ENCODE measurements around the gene LHX3.
"Not testable (repeated sequence)": the region's sequence is repeated elsewhere in the genome, so short reads cannot be mapped to it uniquely, and the experiment has no call there.

Gene LHX3

GRCh38 chr9:136240941-136241340, 36.0 kb upstream of the LHX3 start:
- DNase-seq: no peak

DNA sequence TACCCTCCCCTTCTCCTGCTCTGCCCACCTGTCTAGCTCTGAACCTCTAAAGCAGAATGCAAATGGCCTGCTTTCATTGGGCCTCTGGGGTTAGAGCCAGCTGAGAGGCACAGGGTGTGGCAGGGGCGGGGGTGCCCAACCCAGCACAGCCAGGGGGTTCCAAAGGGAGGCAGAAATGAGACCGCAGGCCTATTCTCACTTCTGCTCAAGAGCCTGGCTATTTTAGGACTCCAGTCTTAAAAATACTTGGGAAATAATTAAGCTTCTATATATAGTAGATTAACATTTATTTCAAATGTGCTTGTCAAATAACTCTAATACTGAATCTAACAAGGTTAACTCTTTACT, 35.0 kb upstream of the LHX3 start:
- DNase-seq: no peak

GRCh38 chr9:136239135-136239982, 34.4 kb upstream of the LHX3 start:
- peak; percentile 17 for DNase-seq

DNA sequence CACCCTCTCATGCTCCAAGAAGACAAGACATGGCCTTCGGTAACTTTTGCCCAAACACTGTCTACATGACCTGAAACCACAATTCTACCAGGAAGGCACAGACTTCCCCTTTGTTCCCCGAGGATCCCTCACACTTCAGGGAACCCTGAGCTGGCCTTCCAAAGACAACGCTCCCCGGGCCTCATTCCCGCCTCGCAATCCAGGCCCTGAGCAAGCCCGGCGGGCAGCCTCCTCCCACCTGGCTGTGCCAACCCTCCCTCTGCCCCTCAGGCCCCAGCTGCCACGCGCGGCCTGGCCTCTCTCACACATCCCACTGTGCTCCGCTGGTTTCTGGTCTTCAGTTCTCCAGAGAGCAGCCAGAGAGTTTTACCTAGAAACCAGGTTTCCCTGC, 33.4 kb upstream of the LHX3 start:
- DNase-seq: no peak

GRCh38 chr9:136237486-136238341, 32.8 kb upstream of the LHX3 start:
- no peak for DNase-seq

DNA sequence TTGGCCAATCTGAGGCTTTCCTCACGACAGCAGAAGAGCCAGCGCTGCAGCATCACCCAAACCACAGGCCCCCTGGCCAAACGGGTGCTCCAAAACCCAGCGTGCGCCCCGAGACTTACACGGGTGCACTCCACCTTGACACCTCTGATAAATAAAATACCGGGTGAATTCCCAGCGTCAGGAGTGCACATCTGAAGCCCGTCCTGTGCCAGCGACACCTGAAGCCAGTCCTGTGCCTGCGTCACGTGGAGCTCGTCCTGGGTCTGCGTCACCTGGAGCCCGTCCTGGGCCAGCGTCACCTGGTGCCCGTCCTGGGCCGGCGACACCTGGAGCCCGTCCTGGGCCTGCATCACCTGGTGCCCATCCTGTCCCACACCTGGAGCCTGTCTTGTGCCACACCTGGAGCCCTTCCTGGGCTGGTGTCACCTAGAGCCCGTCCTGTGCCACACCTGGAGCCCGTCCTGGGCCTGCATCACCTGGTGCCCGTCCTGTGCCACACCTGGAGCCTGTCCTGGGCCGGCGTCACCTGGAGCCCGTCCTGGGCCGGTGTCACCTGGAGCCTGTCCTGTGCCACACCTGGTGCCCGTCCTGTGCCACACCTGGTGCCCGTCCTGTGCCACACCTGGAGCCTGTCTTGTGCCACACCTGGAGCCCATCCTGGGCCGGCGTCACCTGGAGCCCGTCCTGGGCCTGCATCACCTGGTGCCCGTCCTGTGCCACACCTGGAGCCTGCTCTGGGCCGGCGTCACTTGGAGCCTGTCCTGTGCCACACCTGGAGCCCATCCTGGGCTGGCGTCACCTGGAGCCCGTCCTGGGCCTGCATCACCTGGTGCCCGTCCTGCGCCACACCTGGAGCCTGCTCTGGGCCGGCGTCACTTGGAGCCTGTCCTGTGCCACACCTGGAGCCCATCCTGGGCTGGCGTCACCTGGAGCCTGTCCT, 31.8 kb upstream of the LHX3 start:
- DNase-seq: not testable (repeated sequence)

DNA sequence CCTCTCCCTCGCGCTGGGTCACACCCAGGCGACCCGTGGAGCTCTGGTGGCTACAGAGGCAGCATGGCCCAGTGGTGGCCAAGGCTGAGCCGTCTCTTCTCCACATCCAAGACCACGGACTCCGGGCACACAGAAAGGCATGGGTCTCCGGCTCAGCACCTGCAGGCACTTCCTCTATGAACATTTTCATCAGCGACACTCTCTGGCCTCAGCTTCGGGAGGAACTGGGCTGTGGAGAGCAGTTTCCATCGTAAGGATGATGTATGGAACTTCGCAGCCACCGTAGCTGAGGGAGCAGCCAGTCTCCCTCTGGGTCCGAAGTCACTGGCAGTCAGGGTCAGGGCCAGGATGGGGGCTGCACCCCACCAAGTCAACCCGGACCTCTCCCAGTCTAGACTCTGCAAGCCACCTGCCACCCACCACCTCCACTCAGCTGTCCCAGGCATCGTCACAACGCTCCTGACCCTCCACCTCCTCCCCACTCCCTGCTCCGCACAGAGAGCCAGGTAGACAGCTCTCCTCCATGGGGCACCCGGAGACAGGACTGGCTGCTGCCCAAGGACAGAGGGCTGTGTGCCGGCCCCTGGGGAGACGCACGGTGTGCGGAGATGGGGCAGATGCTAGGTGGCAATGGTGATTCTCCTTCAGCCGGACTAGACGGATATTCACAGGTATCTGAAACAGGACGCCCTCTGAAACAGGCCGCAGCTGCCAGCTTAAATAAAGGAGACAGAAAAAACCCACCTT, 31.0 kb upstream of the LHX3 start:
- no peak for DNase-seq

DNA sequence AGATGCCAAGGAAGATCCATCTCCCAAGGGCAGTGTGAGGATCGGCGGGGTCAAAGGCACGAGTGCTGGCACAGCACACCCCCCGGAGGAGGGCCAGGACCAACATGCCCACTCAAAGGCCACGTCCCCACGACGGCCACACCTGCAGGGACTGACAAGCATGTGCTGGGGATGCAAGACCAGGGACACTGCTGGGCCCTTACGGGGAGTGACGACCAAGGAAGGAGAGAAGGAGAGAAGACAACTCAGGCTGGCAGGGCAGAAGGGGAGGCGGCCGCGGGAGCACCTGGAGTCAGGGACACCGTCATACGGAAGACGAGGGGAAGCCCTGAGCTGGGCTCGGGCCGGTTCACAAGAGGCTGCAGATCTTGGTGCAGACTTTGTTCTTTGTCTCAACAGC, 30.2 kb upstream of the LHX3 start:
- no peak for DNase-seq

DNA sequence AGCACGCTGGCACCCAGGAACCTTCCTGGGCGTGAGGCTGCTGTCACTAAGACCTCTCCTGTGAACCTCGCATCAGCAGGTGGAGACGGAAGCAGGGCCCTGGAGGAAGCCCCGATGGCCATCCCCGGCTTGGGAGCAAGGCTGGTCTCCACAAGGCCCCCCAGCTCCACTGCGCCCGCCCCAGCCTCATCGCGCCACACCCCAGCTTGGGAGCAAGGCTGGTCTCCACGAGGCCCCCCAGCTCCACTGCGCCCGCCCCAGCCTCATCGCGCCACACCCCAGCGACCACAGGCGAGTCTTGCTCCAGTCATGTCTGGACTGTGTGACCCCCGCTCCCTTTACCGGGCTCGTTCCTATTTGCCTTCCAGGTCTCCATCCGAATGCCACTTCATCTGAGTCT, 29.7 kb upstream of the LHX3 start:
- no peak for DNase-seq

- DNase-seq: no peak
Measured at GRCh38 chr9:136233868-136234267, 28.9 kb upstream of the LHX3 start.

GRCh38 chr9:136233411-136233810, 28.5 kb upstream of the LHX3 start:
- DNase-seq: no peak

- DNase-seq: no peak
Measured at GRCh38 chr9:136232969-136233368, 28.0 kb upstream of the LHX3 start.

DNA sequence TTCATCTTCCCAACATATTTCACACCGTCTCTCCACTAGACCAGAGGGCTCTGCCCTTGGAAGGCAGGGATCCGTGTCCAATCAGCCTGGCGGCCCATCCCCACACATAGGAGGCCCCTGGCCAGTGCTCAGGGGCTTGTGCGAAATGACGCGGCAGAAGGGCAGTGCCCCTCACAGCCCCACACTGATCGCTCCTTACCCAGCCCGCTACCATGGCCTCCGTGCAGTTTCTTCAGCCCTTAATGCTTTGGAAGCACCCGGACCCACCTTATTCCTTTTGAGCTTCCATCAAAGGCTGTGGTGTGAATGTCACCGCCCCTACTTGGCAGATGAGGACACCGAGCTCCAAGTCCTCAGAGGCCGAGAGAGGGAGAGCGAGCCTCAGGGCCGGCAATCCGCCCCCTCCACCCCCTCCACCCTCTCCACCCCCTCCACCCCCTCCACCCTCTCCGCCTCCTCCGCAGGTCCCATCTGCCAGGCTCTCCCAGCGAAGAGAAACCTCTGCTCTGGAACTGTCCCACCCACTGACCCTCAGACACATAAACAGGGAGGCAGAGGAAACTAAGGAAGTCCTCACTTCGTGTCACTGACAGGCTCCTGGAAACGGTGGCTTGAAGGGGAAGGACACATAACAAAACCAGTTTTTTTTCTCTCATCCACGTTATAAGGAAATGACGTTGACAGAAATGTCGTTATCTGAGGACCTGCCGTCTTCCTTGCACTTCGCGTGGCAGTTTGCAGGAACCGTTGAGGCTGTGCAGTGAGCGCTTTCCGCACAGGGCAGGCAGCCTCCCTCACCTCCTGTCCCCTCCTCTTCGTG, 26.8 kb upstream of the LHX3 start:
- no peak for DNase-seq

- DNase-seq: no peak
Measured at GRCh38 chr9:136230773-136231172, 25.8 kb upstream of the LHX3 start.

- no peak for DNase-seq
Measured at GRCh38 chr9:136230365-136230764, 25.4 kb upstream of the LHX3 start.

DNA sequence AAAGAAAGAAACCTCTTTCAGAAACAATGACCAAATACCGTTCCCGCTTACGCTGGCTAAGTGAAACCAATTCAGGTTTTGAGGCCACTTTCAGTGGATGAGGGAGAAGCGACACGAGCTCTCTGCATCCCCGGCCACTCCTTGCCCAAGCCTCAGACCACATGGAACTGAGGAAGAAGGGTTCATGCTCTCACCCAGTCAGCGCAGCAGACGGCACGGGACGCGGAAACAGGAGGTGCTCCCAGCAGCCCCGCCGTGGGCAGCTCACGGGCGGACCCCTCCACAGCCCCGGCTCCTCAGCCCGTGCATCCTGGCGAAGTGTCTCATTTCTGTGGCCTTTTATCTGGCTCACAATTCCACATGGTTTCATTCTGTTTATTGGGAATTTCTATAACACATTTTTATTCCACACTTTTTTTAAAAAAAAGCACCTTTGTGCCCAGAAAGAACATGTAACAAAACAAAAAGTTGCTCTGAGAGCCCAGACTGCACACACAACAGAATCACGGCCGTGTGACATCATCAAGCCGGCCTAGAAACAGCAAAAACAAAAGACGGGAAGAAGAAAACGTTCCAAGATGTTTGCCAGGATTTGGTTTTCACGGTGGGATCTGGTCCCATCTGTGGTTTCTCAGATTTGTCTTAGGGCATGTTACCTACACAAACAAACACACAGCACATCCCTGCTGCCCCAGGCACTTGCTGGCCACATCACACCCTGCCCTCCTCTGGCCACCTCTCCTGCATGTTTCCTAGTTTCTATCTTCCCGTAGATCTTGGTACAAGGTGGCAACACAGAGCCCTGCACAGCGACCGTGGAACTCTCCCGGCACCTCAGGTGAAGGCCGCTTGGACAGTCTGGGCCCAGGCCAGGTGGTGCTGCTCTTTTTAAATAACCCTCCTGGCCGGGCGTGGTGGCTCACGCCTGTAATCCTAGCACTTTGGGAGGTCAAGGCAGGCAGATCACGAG, 24.5 kb upstream of the LHX3 start:
- DNase-seq: no peak

GRCh38 chr9:136228107-136228875, 23.4 kb upstream of the LHX3 start:
- DNase-seq: no peak

DNA sequence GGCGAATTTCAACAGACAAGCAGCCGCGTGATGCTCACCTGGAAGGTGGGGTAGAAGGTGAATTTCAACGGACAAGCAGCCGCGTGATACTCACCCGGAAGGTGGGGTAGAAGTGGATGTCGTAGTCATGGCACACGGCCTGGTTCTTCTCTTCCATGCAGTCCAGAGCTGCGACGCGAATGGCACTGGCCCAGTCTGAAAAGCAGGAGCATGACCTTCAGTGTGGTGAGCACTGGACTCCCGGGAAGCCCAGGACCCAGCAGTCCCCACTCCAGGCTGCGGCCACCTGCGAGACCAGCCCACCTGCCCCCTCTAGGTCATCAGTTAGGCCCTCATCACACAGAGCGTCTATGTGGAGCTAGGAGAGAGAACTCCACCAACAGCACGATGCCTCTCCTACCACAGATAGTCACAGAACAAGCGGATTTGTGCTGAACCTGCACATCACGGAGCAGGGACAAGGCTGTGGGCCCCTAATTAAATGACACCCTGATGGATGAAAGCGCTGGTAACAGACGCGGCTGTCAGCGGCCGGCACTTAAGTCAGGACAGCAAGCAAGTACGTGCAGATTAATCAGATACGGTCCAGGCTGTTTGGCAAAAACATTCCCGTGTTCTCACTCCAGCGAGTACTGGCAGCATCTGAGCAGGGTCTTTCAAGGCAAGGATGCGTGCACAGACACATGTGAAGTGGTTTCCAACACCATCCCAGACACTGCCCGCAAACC, 21.9 kb upstream of the LHX3 start:
- DNase-seq: no peak

Data from SHP77 treated with DMSO at 0.1 percent for 48 hours (cell line).